Calu3 (cell line): ENCODE results near the gene ADAMTS4. TPM values are rescaled to one million over a fixed set of nuclear protein-coding genes. Genes with fewer than 3 reads are reported as not detected.

Experiments
- BruUV-seq: library from RNA; stranded (reverse); fragments of 400-500 nt; replicated peaks from 2 replicates; lab custom pipeline; 2021; lab: Mats Ljungman, UMichigan
- CTCF ChIA-PET: fragments of 300-600 bp; sonication (Branson Sonifier 250); formaldehyde crosslinking; loops from one replicate; lab custom pipeline; 2022; ENCODE audit warnings: antibody characterized with exemption; lab: Charles Lee
- DNase-seq: peaks from one replicate; pipeline ENCODE4 v3.0.0; 2022
- H3K27ac Mint-ChIP-seq: one replicate; pipeline ENCODE4 v1.8.0; 2022; ENCODE audit warnings: mixed read lengths; ENCODE audit not compliant: unreplicated experiment
- H3K27me3 Mint-ChIP-seq: one replicate; pipeline ENCODE4 v1.8.0; 2022; ENCODE audit warnings: mixed read lengths; ENCODE audit not compliant: unreplicated experiment
- H3K36me3 Mint-ChIP-seq: one replicate; pipeline ENCODE4 v1.8.0; 2022; ENCODE audit warnings: mild to moderate bottlenecking, moderate library complexity, mixed read lengths; ENCODE audit not compliant: insufficient read depth, unreplicated experiment
- H3K4me1 Mint-ChIP-seq: one replicate; pipeline ENCODE4 v1.8.0; 2022; ENCODE audit warnings: mild to moderate bottlenecking, low read depth, mixed read lengths; ENCODE audit not compliant: unreplicated experiment
- H3K4me3 Mint-ChIP-seq: one replicate; pipeline ENCODE4 v1.8.0; 2022; ENCODE audit warnings: mild to moderate bottlenecking, low read depth, moderate library complexity, mixed read lengths; ENCODE audit not compliant: unreplicated experiment
- H3K9me3 Mint-ChIP-seq: one replicate; pipeline ENCODE4 v1.8.0; 2022; ENCODE audit warnings: low read depth, mixed read lengths; ENCODE audit not compliant: unreplicated experiment
- intact Hi-C: fragments of 100-400 bp; cut with micrococcal nuclease; formaldehyde crosslinking; loops from one replicate; pipeline ENCODE4 v1.10.0; 2022; ENCODE audit not compliant: unreplicated experiment
- total RNA-seq: library from RNA; stranded (reverse); gene quantifications from 2 replicates; pipeline ENCODE4 v1.2.3, GENCODE V29; 2022
- TF ChIP-seq, protein P1 (sequence below): fragments of 200-600 bp; IDR thresholded peaks from one replicate; pipeline ENCODE4 v1.8.0; 2022; ENCODE audit warnings: antibody characterized with exemption; ENCODE audit not compliant: unreplicated experiment

Gene ADAMTS4
- total RNA-seq, 1 experiment from 2014 or later, result not detected

GRCh38 chr1:161200421-161200991 is 1.7 kb upstream of the ADAMTS4 start:
- CTCF ChIA-PET, result interaction anchor here (0.6 kb wide), 1 partner anchor 172 kb away, joined by 4 read pairs; no protein-coding TSS in a partner anchor
- DNase-seq, result no peak
- no peak overlapping the region for H3K4me3 Mint-ChIP-seq
- H3K36me3 Mint-ChIP-seq, result peaks cover 14% of the 10 kb centered on the region
- peaks cover 25% of the 10 kb centered on the region for H3K27me3 Mint-ChIP-seq
- TF ChIP-seq, protein P1, sequence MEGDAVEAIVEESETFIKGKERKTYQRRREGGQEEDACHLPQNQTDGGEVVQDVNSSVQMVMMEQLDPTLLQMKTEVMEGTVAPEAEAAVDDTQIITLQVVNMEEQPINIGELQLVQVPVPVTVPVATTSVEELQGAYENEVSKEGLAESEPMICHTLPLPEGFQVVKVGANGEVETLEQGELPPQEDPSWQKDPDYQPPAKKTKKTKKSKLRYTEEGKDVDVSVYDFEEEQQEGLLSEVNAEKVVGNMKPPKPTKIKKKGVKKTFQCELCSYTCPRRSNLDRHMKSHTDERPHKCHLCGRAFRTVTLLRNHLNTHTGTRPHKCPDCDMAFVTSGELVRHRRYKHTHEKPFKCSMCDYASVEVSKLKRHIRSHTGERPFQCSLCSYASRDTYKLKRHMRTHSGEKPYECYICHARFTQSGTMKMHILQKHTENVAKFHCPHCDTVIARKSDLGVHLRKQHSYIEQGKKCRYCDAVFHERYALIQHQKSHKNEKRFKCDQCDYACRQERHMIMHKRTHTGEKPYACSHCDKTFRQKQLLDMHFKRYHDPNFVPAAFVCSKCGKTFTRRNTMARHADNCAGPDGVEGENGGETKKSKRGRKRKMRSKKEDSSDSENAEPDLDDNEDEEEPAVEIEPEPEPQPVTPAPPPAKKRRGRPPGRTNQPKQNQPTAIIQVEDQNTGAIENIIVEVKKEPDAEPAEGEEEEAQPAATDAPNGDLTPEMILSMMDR, result no peak
- H3K4me1 Mint-ChIP-seq, result peaks cover 48% of the 10 kb centered on the region
- no peaks in the 10 kb centered on the region for H3K9me3 Mint-ChIP-seq
- BruUV-seq, result no TSS peak
- H3K27ac Mint-ChIP-seq, result no peak overlapping the region
- intact Hi-C loops, result loop anchor here (10.0 kb wide), 1 partner anchor 544 kb away; the partner anchor contains the start of gene DUSP12

GRCh38 chr1:161199506-161200139 is 769 bp upstream of the ADAMTS4 start:
- H3K27me3 Mint-ChIP-seq, result peaks cover 25% of the 10 kb centered on the region
- H3K4me1 Mint-ChIP-seq, result peaks cover 47% of the 10 kb centered on the region
- BruUV-seq, result no TSS peak
- CTCF ChIA-PET, result no interaction called here
- DNase-seq, result no peak
- H3K4me3 Mint-ChIP-seq, result no peak overlapping the region
- peaks cover 14% of the 10 kb centered on the region for H3K36me3 Mint-ChIP-seq
- TF ChIP-seq, protein P1, result no peak
- no peaks in the 10 kb centered on the region for H3K9me3 Mint-ChIP-seq
- intact Hi-C loops, result loop anchor here (10.0 kb wide), 1 partner anchor 545 kb away; the partner anchor contains the start of gene DUSP12
- no peak overlapping the region for H3K27ac Mint-ChIP-seq

GRCh38 chr1:161198194-161198896 is 509 bp downstream of the ADAMTS4 start:
- peaks cover 14% of the 10 kb centered on the region for H3K36me3 Mint-ChIP-seq
- BruUV-seq, result no TSS peak
- no peaks in the 10 kb centered on the region for H3K9me3 Mint-ChIP-seq
- no peak overlapping the region for H3K27ac Mint-ChIP-seq
- H3K4me3 Mint-ChIP-seq, result no peak overlapping the region
- TF ChIP-seq, protein P1, result no peak
- DNase-seq, result peak; percentile 37
- H3K27me3 Mint-ChIP-seq, result peaks cover 25% of the 10 kb centered on the region
- H3K4me1 Mint-ChIP-seq, result peaks cover 38% of the 10 kb centered on the region
- CTCF ChIA-PET, result interaction anchor here (0.6 kb wide), 1 partner anchor 10 kb away, joined by 3 read pairs; no protein-coding TSS in a partner anchor
- intact Hi-C loops, result no loop called here

- Mint-ChIP-seq H3K4me3 (no peak overlapping the region), H3K36me3 (peaks cover 12% of the 10 kb centered on the region), H3K4me1 (peaks cover 42% of the 10 kb centered on the region), H3K27me3 (peaks cover 25% of the 10 kb centered on the region), H3K27ac (peak overlapping the region; percentile 40), H3K9me3 (no peaks in the 10 kb centered on the region)
- TF ChIP-seq, protein P1, result no peak
- BruUV-seq, result no TSS peak
- CTCF ChIA-PET, result no interaction called here
- DNase-seq, result no peak
- intact Hi-C loops, result no loop called here
These were observed 1.2 kb downstream of the ADAMTS4 start for GRCh38 chr1:161197560-161198193.
